HepG2 (cell line): ENCODE results near the gene SYVN1. TPM values are rescaled to one million over a fixed set of nuclear protein-coding genes. Genes with fewer than 3 reads are reported as not detected.

ENCODE experiments used
- ATAC-seq: fragments of 200-7000 bp; cut with Tn5 transposase; 3 replicates; pipeline ENCODE4 v1.9.1; 2020; ENCODE audit warnings: mild to moderate bottlenecking, moderate library complexity
- BruUV-seq: library from RNA; stranded (reverse); fragments of 400-500 nt; replicated peaks from 2 replicates; lab custom pipeline; 2021; lab: Mats Ljungman, UMichigan
- CTCF ChIA-PET: fragments of 300-600 bp; formaldehyde crosslinking; extraction: SDS; loops from one replicate; lab custom pipeline; 2021; ENCODE audit warnings: low total read pairs, inconsistent platforms, low intra/inter-chr PET ratio; lab: Yijun Ruan, JAX
- POLR2A ChIA-PET: fragments of 350-600 bp; sonication (Branson Sonifier 250); formaldehyde crosslinking; loops from one replicate; lab custom pipeline; 2020; ENCODE audit warnings: antibody characterized with exemption, inconsistent platforms; lab: Yijun Ruan, JAX
- DNase-seq: peaks from one replicate; pipeline ENCODE4 v3.0.0-alpha.2; 2015; ENCODE audit warnings: low spot score
- FAIRE-seq: peaks from 3 replicates; lab custom pipeline; 2011; peaks lifted over from hg19 to GRCh38; lab: Jason Lieb, UNC
- H2AFZ ChIP-seq: one replicate; pipeline ENCODE4 v1.6.1; 2011; ENCODE audit warnings: low read length, inconsistent platforms
- H3K27ac ChIP-seq: fragments of 300-600 bp; 3 replicates; pipeline ENCODE4 v1.8.0; 2011; ENCODE audit warnings: mixed run types, mild to moderate bottlenecking, mixed read lengths, low read length, inconsistent platforms; ENCODE audit not compliant: insufficient read depth; ENCODE audit errors: extremely low read length
- H3K27me3 ChIP-seq, 2 experiments: fragments of 200-600 bp in 1 of 2; 2 replicates in 1 of 2; 3 replicates in 1 of 2; pipeline versions ENCODE4 v1.6.0 to v1.8.0; 2011; ENCODE audit warnings: low read length in 2 of 2, mild to moderate bottlenecking in 2 of 2, moderate library complexity in 2 of 2, inconsistent platforms in 1 of 2; ENCODE audit not compliant: insufficient read depth in 2 of 2, control insufficient read depth in 1 of 2
- H3K36me3 ChIP-seq, 2 experiments: fragments of 200-600 bp in 1 of 2; replicated peaks in 1 of 2; 2 replicates in 1 of 2; 3 replicates in 1 of 2; pipeline versions ENCODE4 v1.5.1 to v1.8.0; 2011; ENCODE audit warnings: low read length in 2 of 2, inconsistent platforms in 1 of 2; ENCODE audit not compliant: insufficient read depth in 2 of 2, control insufficient read depth in 1 of 2
- H3K4me1 ChIP-seq: 2 replicates; pipeline ENCODE4 v1.5.1; 2012; ENCODE audit warnings: low read length, inconsistent platforms; ENCODE audit not compliant: insufficient read depth
- H3K4me2 ChIP-seq: 2 replicates; pipeline ENCODE4 v1.6.0; 2011; ENCODE audit warnings: low read depth, low read length, inconsistent platforms
- H3K4me3 ChIP-seq, 3 experiments: fragments of 200-600 bp in 1 of 3; sonication (generic), shearing (Covaris generic) in 1 of 3; replicated peaks in 1 of 3; 2 replicates each; pipeline ENCODE4 v1.5.1; 2011 to 2016; ENCODE audit warnings: low read length in 3 of 3, inconsistent platforms in 2 of 3, low read depth in 2 of 3, mild to moderate bottlenecking in 2 of 3, control low read depth in 1 of 3, mixed read lengths in 1 of 3; ENCODE audit not compliant: insufficient read depth in 1 of 3
- H3K79me2 ChIP-seq: one replicate; pipeline ENCODE4 v1.6.1; 2011; ENCODE audit warnings: low read length, inconsistent platforms; ENCODE audit not compliant: insufficient read depth
- H3K9ac ChIP-seq: 2 replicates; pipeline ENCODE4 v1.6.0; 2011; ENCODE audit warnings: mild to moderate bottlenecking, low read depth, low read length, inconsistent platforms; ENCODE audit not compliant: insufficient read depth
- H3K9me3 ChIP-seq: 2 replicates; pipeline ENCODE4 v1.5.1; 2012; ENCODE audit warnings: mild to moderate bottlenecking, low read length
- H4K20me1 ChIP-seq: 2 replicates; pipeline ENCODE4 v1.6.0; 2011; ENCODE audit warnings: inconsistent platforms, mild to moderate bottlenecking, low read length, moderate library complexity; ENCODE audit not compliant: insufficient read depth
- AHR ChIP-seq: IDR thresholded peaks from 2 replicates; pipeline ENCODE4 v1.6.1; 2018; ENCODE audit warnings: missing genetic modification reagents, missing compliant biosample characterization
- BORCS8-MEF2B ChIP-seq: sonication (generic); formaldehyde crosslinking; IDR thresholded peaks from 2 replicates; pipeline ENCODE4 v1.8.0; 2022; ENCODE audit warnings: mild to moderate bottlenecking, missing genetic modification reagents
- ELF4 ChIP-seq: sonication (generic); formaldehyde crosslinking; IDR thresholded peaks from 2 replicates; pipeline ENCODE4 v1.5.0; 2020; ENCODE audit warnings: missing genetic modification reagents, mild to moderate bottlenecking, moderate library complexity, borderline replicate concordance
- GABPA ChIP-seq, 2 experiments: IDR thresholded peaks; 2 replicates each; pipeline ENCODE4 v1.6.1; 2011 to 2016; ENCODE audit warnings: low read depth in 2 of 2, low read length in 1 of 2, missing biosample characterization in 1 of 2, missing genetic modification characterization in 1 of 2
- HNF4A ChIP-seq: sonication (generic); formaldehyde crosslinking; IDR thresholded peaks from 2 replicates; pipeline ENCODE4 v1.4.0; 2020; ENCODE audit warnings: missing genetic modification reagents
- ISL2 ChIP-seq: sonication (generic); formaldehyde crosslinking; IDR thresholded peaks from 2 replicates; pipeline ENCODE4 v1.5.0; 2020; ENCODE audit warnings: missing genetic modification reagents
- KDM5A ChIP-seq: fragments of 200-600 bp; sonication (generic); IDR thresholded peaks from 2 replicates; pipeline ENCODE4 v1.7.0; 2018; ENCODE audit warnings: antibody characterized with exemption, mild to moderate bottlenecking, low read length, borderline replicate concordance
- MNT ChIP-seq: fragments of 450-650 bp; IDR thresholded peaks from 2 replicates; pipeline ENCODE4 v1.6.1; 2016
- PATZ1 ChIP-seq: sonication (generic); formaldehyde crosslinking; IDR thresholded peaks from 2 replicates; pipeline ENCODE4 v1.4.0; 2020; ENCODE audit warnings: missing genetic modification reagents
- PHF20 ChIP-seq: sonication (generic); formaldehyde crosslinking; IDR thresholded peaks from 2 replicates; pipeline ENCODE4 v1.5.0; 2020; ENCODE audit warnings: mild to moderate bottlenecking, missing genetic modification reagents
- PHF8 ChIP-seq: sonication (generic); formaldehyde crosslinking; IDR thresholded peaks from 2 replicates; pipeline ENCODE4 v1.5.0; 2020; ENCODE audit warnings: missing genetic modification reagents
- POLR2A ChIP-seq, 2 experiments: IDR thresholded peaks; 2 replicates each; pipeline ENCODE4 v1.6.1; 2011; ENCODE audit warnings: low read depth in 2 of 2, low read length in 2 of 2, mild to moderate bottlenecking in 1 of 2, moderate library complexity in 1 of 2; ENCODE audit not compliant: insufficient read depth in 1 of 2
- RBAK ChIP-seq: sonication (generic); formaldehyde crosslinking; IDR thresholded peaks from 2 replicates; pipeline ENCODE4 v1.5.1; 2020; ENCODE audit warnings: mild to moderate bottlenecking, missing genetic modification reagents
- REPIN1 ChIP-seq: sonication (generic); formaldehyde crosslinking; IDR thresholded peaks from 2 replicates; pipeline ENCODE4 v1.8.0; 2022; ENCODE audit warnings: missing genetic modification reagents, low read depth, mild to moderate bottlenecking, borderline replicate concordance
- SSRP1 ChIP-seq: IDR thresholded peaks from 2 replicates; pipeline ENCODE4 v1.6.1; 2016; ENCODE audit warnings: control low read depth
- YEATS4 ChIP-seq: sonication (generic); formaldehyde crosslinking; IDR thresholded peaks from 2 replicates; pipeline ENCODE4 v1.4.0; 2020; ENCODE audit warnings: missing genetic modification reagents, borderline replicate concordance
- ZBTB7A ChIP-seq: sonication (generic); formaldehyde crosslinking; IDR thresholded peaks from 2 replicates; pipeline ENCODE4 v1.8.0; 2022; ENCODE audit warnings: mild to moderate bottlenecking, missing genetic modification reagents
- ZNF263 ChIP-seq: sonication (generic); formaldehyde crosslinking; IDR thresholded peaks from 2 replicates; pipeline ENCODE4 v1.4.0; 2020; ENCODE audit warnings: missing genetic modification reagents
- ZNF552 ChIP-seq: sonication (generic); formaldehyde crosslinking; IDR thresholded peaks from 2 replicates; pipeline ENCODE4 v1.9.0; 2022; ENCODE audit warnings: missing genetic modification reagents, mild to moderate bottlenecking, borderline replicate concordance
- ZNF607 ChIP-seq: sonication (generic); formaldehyde crosslinking; IDR thresholded peaks from 2 replicates; pipeline ENCODE4 v1.5.1; 2020; ENCODE audit warnings: missing genetic modification reagents, mild to moderate bottlenecking, borderline replicate concordance
- ZNF746 ChIP-seq: sonication (generic); formaldehyde crosslinking; IDR thresholded peaks from 2 replicates; pipeline ENCODE4 v1.8.0; 2022; ENCODE audit warnings: mild to moderate bottlenecking, missing genetic modification reagents
- WGBS: methylation state at CpG from one replicate; pipeline ENCODE4 v1.1.6; 2017; ENCODE audit warnings: low lambda C conversion rate; 5-methylcytosine and 5-hydroxymethylcytosine counted together
- in situ Hi-C: cut with HindIII; loops from 2 replicates; pipeline ENCODE4 v1.10.0; 2017; ENCODE audit warnings: low pct_unique_long_range_greater_than_20kb; ENCODE audit not compliant: extremely low pct_ligation_motif_present
- intact Hi-C: fragments of 100-400 bp; cut with micrococcal nuclease; formaldehyde crosslinking; loops from one replicate; pipeline ENCODE4 v1.10.0; 2022; ENCODE audit not compliant: unreplicated experiment
- polyA plus RNA-seq, 8 experiments: library from polyadenylated mRNA; depleted of rRNA in 3 of 8; stranded (reverse) in 7 of 8; unstranded in 1 of 8; fragments of >200 nt; fragmentation: Illumina TruSeq in 4 of 8; extraction: Trizol in 4 of 8; gene quantifications; 2 replicates each; pipeline versions ENCODE4 v1.2.1 to v1.2.3, GENCODE V29; 2011 to 2016; ENCODE audit warnings: low read depth in 4 of 8, missing spikeins in 1 of 8, mixed read lengths in 1 of 8; ENCODE audit not compliant: insufficient read depth in 1 of 8
- total RNA-seq, 5 experiments: library from RNA; depleted of rRNA; stranded (reverse); fragments of >200 nt; fragmentation: Illumina TruSeq; extraction: Trizol; gene quantifications; 2 replicates each; pipeline ENCODE4 v1.2.3, GENCODE V29; 2016; ENCODE audit warnings: low read depth in 1 of 5

Gene SYVN1
- total and polyA plus RNA-seq, 2 of the 13 experiments (the other 11 are each of a cell fraction or from before 2014, with no cell fraction given): 10.3 to 22.5 TPM

GRCh38 chr11:65181569-65182257, 47.4 kb upstream of the SYVN1 start, which contains the start of gene CAPN1:
Gene CAPN1, plus strand, starts transcription at chr11:65181928. Its CDS starts 774 bp downstream, at chr11:65182702.
- FAIRE-seq (no peak), DNase-seq (peak; percentile 74), ATAC-seq (peak; percentile 62)
- H3K36me3 ChIP-seq: peaks cover 1 to 12% of the 10 kb centered on the region in 2 experiments; a peak in 3 of 5 replicates
- no peaks in the 10 kb centered on the region for H3K9me3 ChIP-seq
- H3K9ac ChIP-seq: peak within 1 kb of the TSS; percentile 86
- POLR2A ChIA-PET: interaction anchor here (0.6 to 6.2 kb wide), 24 partner anchors 8 to 343 kb away, joined by 3 to 85 read pairs (median 4); partner anchors contain the start of genes ARL2, DPF2, FAU and MRPL49
- peak within 1 kb of the TSS; percentile 82 to 94 (median 91) for H3K4me3 ChIP-seq
- no TSS peak for BruUV-seq
- peaks cover 14% of the 10 kb centered on the region for H3K79me2 ChIP-seq
- CTCF ChIA-PET: interaction anchor here (1.8 to 2.8 kb wide), 3 partner anchors 64 to 71 kb away, joined by 9 to 11 read pairs (median 9); partner anchors contain the start of genes TM7SF2 and ZNHIT2
- in situ Hi-C loops (loop anchor here (5.0 kb wide), 1 partner anchor 69 kb away; the partner anchor contains the start of gene TM7SF2), intact Hi-C loops (loop anchor here (1.0 to 2.0 kb wide), 3 partner anchors 15 to 69 kb away; no protein-coding TSS in a partner anchor)
- no peaks in the 10 kb centered on the region; a peak in 1 of 5 replicates for H3K27me3 ChIP-seq
- no peak within 1 kb of the TSS for H2AFZ ChIP-seq
- H3K4me1 ChIP-seq: peaks cover 25% of the 10 kb centered on the region
- H3K4me2 ChIP-seq: peak within 1 kb of the TSS; percentile 93
- no peaks in the 10 kb centered on the region for H4K20me1 ChIP-seq
- under 1% methylated on average over 18 of the region's 43 CpGs for WGBS
- H3K27ac ChIP-seq: peak within 1 kb of the TSS; percentile 77
- 0 out of 2 replicates have a peak, but pooled peaks have one; percentile 49 for TF ChIP-seq ELF4
- no peak for TF ChIP-seq AHR (CRISPR knock-in tag)
- no peak for TF ChIP-seq MNT
- TF ChIP-seq HNF4A (CRISPR knock-in tag): 0 out of 2 replicates have a peak, but pooled peaks have one; percentile 3
- TF ChIP-seq ZNF746: peak; percentile 72; the same call in 1 of the 2 replicates
- TF ChIP-seq SSRP1 (CRISPR knock-in tag): no peak
- TF ChIP-seq ZNF263: peak; percentile 92
- TF ChIP-seq PHF20 (CRISPR knock-in tag): peak; percentile 42; the same call in 1 of the 2 replicates
- no peak for TF ChIP-seq BORCS8-MEF2B (CRISPR knock-in tag)
- TF ChIP-seq RBAK (CRISPR knock-in tag): no peak
- peak; percentile 33 for TF ChIP-seq PHF8
- TF ChIP-seq ZBTB7A (CRISPR knock-in tag): peak; percentile 34; the same call in 1 of the 2 replicates
- no peak for TF ChIP-seq REPIN1 (CRISPR knock-in tag)
- TF ChIP-seq ISL2: no peak
- TF ChIP-seq POLR2A (IDR thresholded peaks at IDR 0.05; ENCODE audit: insufficient read depth in 1 of 2, low read depth in 2 of 2, low read length in 2 of 2): peak; percentile 5 to 40; a peak in 1 of 4 replicates
- TF ChIP-seq PATZ1 (CRISPR knock-in tag): peak; percentile 91
- peak; percentile 18; the same call in 1 of the 2 replicates for TF ChIP-seq KDM5A
- peak; percentile 74 for TF ChIP-seq ZNF607
- TF ChIP-seq YEATS4 (CRISPR knock-in tag): no peak
- 0 out of 2 replicates have a peak, but pooled peaks have one; percentile 3 for TF ChIP-seq GABPA (IDR thresholded peaks at IDR 0.05; ENCODE audit: low read depth, low read length)
- no peak for TF ChIP-seq GABPA (CRISPR knock-in tag; IDR thresholded peaks at IDR 0.05; ENCODE audit: low read depth)
- TF ChIP-seq ZNF552 (CRISPR knock-in tag): no peak
